ENCODE results near the gene MBD5.
A peak's percentile ranks its signal among the peaks of the same experiment; 100 is the strongest.
"Not testable (repeated sequence)": the region's sequence is repeated elsewhere in the genome, so short reads cannot be mapped to it uniquely, and the experiment has no call there.

The MBD5 gene

DNA sequence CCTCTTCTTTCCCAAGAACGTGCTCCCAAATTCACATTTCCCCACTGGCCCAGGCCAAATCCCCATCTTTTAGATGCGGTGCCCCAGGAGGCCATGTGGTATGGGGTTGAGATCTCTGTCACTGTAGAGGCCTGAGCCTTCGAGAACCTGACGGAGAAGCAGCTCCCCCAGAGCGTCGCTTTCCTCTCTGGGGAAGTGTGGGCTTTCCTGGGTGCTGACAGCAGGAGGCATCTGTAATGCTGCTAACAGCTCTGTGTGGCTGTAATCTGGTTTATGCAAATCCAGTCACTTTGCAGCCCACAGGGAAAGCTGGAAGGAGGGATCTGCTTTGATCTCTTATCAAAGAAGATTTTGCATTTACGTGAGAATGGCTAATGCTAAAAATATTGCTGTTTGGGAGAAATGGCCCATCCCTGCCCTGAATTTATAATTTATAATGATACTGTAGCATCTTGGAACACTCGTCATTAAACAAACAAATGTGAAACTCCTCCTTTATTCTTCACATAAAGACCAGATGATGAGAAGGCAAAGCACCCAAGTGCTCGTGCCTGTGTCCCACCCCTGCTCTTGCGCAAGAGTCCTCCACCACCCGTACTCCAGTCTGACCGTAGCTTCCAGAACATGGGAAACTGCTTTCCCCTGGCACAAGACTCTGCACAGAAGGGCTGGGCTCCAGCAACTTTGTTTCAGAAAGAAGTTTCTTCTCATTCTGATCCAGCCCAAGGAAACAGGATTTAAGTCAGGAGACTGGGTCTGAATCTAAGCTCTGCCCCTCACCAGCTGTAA, 513.7 kb downstream of the MBD5 start:
- FAIRE-seq: no peak
- no peak for DNase-seq (ENCODE audit: insufficient read length, low spot score)

DNA sequence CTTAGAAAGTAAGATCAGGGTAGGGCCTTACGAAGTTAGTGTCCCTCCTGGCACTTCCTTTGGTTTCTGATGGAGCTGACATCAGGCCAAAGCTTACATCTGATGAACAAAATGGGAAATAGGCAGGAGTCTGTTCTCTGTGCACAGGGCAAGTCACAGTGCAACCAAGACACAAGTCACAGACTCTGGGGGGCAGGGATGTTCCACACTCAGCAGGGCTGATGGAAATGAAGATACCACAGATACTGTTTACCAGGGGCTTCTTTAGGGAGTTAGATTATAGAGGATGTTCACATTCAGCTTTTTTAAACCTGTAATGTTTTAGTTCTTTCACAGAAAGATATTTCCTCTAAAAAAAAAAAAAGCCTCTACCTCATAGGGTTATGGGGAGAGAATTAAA, 517.5 kb downstream of the MBD5 start:
- FAIRE-seq: no peak

DNA sequence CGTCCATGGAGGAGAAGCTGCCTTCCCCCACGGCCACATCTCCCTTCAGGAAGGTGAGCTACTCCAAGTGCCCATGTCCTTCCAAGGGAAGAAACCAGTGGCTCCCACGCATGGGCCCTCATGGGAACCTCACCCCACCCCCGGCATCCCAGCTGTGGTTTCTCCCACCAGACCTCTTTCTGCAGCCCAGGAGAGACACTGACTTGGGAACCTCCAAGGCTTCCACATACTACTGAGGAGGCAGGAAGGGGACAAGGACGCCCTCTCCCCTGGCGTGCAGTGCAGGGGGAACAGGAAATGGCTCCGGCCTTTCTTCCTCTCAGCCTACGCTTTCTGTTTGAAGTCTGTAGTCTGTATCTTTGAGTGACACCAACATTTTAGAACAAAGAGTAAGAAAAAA, 519.1 kb downstream of the MBD5 start:
- no peak for DNase-seq (ENCODE audit: insufficient read length, low spot score)
- no peak for FAIRE-seq

More for the DNA sequence above, 517.5 kb downstream of the MBD5 start:
- no peak for DNase-seq (ENCODE audit: insufficient read length, low spot score)

DNA sequence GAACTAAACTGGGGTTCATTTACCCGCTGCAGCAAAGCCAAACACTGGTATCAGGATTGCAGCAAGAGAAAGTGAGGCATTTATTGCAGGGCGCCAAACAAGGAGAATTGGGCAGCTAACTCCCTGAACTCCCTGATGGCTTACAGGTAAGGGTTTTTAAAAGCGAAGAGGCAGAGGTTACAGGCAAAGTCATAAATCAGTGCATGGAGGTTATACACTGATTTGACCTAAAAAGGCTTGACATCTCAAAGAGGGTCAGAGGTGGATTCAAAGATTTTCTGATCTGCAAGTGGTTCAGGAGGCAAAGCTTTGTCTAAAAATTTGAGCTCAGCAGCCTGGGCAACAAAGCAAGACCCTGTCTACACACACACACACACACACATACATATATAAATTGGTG, 520.9 kb downstream of the MBD5 start:
- FAIRE-seq (no peak), DNase-seq (ENCODE audit: insufficient read length, low spot score) (no peak)

DNA sequence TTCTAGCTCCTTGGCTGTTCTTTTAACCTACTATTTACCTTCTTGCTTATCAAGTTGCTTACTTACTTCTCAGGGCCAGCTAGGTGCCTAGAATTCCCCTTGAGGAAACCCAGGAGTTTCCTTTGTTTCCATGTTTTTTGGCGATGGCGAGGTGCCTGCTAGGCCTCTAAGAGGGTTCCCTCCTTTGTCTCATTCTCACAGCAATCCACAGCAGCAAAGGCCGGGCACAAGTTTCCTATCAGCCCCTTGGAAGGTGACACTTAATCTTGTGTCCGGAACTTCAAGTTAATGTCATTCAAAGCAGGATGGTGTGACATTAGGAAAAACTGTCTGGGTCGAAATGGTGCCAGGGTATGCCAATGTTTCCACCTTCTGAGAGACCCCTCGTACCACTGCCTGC, 521.7 kb downstream of the MBD5 start:
- DNase-seq (ENCODE audit: insufficient read length, low spot score): no peak
- FAIRE-seq: no peak

DNA sequence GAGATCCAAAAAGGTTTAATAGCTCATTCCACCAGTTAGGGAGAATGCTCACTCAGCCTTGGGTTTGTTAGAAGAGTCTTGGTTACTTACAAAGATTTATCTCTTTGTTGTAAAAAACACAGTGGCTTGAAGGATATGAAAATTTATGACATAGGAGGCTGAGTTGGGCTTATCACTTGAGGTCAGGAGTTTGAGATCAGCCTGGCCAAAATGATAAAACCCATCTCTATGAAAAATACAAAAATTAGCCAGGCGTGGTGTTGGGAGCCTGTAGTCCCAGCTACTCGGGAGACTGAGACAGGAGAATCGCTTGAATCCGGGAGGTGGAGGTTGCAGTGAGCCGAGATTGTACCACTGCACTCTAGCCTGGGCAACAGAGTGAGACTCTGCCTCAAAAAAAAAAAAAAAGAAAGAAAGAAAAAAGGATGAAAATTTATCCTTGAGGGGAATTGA, 522.2 kb downstream of the MBD5 start:
- not testable (repeated sequence) for FAIRE-seq; DNase-seq (ENCODE audit: insufficient read length, low spot score)

DNA sequence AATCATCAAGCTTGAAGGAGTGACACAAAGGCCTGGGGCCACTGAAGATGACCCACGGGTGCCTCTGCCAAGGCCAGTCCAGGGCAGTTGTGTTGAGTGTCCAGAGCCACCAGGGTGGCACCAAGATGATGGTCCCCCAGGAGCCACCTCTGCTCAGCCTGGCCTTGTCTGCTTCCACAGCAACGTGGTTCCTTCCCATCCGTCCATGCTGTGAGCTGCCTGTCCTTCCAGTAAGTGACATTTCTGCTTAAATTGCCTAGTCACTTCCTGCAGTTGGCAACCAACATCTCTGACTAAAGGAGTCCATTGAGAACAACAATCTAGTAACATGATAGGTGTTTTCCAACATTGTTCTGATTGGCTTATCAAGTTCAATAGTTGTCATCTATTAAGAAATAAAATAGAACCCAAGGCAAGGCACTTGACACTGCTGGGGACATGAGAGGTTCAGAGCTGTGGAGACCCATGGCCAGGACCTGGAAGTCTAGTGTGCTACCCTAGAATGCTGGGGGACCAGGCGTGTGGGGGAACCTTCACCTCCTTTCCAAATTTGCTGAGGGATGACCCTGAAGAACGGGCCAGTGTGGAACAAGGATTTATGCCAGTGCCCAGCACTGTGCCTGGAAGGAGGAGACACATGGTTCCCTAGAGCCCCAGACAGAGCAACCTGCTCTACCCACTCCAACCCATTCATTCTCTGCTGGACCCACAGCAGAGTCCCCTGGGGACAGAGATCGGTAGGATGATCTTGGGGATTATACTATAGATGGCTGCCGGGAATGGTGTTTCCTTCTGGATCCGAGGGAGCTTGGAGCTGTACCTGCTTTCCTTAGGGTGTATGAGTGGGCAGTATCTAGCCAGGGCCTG, 524.7 kb downstream of the MBD5 start:
- FAIRE-seq (no peak), DNase-seq (ENCODE audit: insufficient read length, low spot score) (no peak)

DNA sequence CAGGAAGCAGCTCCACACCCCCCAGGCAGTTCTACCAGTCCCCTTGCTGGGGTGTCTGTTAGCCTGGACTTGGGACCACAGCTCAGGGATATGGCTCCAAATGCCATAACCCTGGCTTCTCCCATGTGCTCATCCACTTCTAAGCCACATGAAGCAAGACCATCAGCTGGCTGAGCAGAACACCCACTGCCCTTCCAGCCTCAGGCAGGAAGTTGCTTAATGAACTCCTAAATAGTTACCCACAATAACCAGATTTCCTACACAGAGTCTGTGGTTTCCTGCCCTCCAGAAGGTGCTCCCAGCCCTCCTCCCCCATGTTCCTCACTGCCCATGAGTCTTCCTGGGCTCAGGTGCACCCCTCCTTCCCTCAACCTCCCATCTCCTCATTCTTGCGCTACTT, 525.4 kb downstream of the MBD5 start:
- no peak for DNase-seq (ENCODE audit: insufficient read length, low spot score)
- no peak for FAIRE-seq

DNA sequence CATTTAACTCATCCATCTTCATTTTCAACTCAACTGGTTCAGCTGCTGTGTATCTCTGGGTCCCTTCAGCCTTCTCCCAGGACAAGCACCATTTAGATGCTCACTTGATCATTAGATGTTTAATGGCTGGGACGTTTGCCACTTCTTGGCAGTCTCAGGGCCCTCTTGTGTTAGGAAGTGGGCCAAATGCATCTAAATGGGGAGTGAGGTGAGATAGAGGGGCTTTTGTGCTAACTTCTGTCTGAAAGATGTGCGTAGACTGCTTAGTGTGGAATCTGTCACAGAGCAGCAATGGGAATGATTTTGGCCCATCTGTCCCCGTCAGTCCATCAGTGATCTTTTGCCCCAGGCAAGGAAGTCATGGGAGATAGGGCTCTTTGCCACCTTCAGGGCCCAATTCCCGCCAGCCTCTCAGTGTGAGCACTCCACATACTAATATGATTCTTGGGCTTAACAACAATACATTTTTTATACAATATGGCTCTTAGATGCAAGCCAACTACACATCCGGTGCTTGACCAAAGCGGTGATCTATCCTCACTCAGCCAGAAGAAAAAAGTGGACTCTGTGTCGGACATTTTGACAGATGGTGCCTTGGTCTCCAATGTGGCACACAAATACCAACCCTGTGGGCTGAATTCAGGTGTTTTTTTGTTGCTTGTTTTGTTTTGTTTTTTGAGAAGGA, 528.0 kb downstream of the MBD5 start:
- DNase-seq (ENCODE audit: insufficient read length, low spot score) (no peak), FAIRE-seq (no peak)

DNA sequence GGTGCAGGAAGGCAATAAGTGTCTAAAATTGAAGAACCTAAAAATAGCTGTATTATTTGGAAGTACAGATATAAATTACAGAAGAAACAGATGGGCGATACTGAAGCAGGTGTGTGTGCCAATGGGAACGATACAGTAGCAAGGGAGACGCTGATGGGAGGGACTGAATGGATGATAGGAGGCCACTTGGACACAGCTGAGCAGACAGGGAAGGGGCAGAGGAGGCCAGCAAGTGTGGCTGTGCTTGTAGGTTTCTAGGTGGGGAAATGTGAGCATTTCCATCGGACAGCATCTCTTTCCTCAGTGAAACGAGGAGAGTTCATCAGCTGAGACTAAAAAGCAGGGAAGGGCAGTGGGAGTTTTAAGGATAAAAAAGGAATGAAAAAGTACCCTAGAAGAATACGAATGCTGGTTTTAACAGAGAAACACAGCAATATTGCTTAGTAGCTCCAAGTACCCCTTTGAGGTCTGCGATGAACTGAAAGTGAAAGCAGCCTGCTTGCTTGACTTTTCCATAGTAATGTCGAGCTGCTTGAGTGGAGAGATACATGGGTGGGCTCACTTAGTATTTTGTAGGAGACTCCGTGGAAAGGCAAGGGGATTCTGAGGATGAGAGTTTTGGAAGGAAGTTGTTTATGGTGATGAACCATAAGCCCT, 531.9 kb downstream of the MBD5 start:
- FAIRE-seq (peak; percentile 89), DNase-seq (ENCODE audit: insufficient read length, low spot score) (peak; percentile 22)

DNA sequence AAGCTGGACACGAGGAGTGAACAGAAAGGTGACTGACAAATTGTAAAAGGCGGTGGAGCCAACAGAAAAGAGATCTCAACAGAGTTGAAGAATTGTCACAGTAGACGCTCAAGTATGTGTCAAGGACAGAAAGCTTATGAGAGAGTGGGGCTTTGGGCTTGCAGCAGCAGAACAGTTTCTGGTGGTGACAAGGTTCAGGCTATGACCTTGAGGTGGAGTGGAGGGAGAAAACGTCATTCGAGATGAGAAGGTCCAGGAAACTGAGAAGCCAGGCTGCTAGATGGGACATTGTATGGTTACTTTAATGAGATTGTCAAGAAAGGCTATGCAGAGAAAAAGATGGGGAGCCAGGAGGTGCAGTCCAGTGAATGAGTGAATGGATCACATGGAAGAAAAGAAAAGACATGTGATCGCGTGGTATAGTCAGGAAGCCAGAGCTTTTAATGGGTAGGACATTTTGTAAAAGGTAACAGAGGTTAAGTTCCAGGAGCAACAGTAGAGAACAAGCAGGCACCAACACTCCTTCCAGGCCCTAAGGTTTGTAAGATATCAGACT, 532.5 kb downstream of the MBD5 start:
- FAIRE-seq: no peak

DNA sequence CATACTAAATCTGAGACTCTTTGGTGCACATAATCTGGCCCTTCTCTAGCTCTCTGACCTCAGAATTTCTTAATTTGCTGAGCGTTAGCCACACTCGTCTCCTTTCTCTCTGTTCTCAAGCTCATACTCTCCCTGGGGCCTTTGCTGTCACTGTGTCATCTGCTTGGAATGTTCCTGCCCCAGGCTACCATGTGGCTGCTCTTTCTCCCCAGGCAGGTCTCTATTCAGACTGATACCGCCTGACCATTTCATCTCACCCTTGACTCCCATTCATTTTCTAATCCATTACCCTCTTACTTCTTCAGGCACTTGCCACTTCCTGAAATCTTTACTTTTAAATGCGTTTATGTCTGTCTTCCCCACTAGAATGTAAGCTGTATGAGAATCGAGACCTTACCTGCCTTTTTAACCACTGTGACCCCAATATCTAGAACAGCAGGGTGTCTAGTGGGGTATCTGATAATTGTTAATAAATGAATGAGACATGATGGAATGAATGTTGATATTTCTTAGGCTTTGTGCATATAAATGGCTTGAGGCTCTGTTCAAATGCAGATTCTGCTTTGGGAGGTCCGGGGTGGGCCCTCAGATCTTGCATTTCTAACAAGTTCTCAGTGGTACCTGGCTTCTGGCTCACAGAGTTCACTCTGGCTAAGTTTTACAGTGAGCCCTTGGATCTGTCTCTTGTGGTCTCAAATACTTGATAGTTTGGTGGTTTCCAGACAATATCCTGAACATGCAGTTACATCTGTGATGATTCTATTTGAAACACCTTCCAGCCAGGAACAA, 533.8 kb downstream of the MBD5 start:
- FAIRE-seq (no peak), DNase-seq (ENCODE audit: insufficient read length, low spot score) (no peak)

More for the DNA sequence above, 532.5 kb downstream of the MBD5 start:
- no peak for DNase-seq (ENCODE audit: insufficient read length, low spot score)

DNA sequence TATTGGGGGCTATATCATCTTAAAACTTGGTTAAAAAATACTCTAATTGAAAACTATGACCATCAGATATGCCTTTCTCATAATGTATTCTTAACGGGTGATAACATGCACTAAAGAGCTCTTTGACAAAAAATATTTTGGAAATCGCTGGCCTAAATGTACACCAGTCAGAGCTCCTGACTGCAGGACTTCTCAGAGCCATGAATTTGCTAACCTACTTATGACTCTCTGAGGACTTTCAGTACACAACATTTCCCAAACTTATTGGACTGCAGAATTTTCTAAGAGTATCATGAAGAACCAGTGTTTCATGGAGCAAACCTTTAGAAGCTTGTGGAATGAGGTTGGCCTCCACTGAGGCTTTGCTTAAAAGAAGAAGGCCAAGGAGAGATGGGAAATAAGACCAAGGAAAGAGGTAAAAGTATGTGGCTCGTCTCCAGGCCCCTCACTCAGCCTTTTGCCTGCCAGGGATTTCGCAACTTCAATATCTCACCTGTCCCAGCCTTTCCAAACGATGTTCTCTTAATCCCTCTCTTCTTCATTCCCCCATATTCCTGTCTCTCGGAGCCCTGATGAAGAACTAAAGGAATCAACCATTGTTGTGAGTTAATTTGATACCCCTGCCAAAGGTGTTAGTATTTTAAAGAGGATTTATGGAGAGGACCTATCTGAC, 534.9 kb downstream of the MBD5 start:
- FAIRE-seq: no peak
- DNase-seq (ENCODE audit: insufficient read length, low spot score): no peak

DNA sequence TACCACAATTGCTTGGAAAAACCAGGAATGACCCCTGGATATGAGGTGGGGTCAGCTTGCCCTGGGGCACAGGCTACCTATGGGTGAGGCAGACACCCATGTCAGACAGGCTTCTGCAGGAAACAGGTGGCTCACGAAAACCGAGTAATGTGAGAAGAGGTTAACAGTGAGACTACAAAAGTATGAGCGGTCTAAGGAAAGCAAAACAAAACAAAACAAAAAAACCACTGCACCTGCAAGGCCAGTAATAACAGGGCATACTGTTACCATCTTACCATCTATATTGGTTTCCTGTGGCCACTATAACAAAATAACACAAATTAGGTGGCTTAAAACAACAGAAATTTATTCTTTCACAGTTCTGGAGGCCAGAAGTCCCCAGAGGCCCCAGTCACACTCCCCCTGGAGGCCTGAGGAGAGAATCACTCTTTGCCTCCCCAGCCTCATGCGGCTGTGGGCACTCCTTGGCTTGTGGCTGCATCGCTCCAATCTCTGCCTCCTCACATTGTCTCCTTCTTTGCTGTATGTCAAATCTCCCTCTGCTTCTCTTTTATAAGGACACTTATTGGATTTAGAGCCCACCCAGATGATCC, 537.0 kb downstream of the MBD5 start:
- FAIRE-seq: peak; percentile 60
- peak; percentile 21 for DNase-seq (ENCODE audit: insufficient read length, low spot score)

DNA sequence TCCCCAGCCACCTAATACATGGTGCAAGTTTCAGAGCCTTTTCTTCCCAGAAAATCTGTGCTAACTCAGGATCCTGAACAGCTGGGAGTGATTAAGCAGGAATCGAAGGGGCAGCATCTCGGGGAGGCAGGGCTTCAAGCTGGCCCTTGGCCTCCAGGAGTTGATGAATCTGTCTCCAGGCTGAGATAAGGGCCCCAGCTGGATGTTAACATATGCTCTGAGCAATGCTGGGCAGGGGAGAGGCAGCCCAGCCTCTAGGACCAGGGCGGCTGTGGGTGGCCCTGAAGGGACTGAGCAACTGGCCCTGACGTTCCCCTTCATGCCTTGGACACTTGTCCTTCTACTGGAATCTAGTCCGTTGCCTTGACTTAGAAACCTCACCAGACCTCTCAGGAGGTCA, 539.6 kb downstream of the MBD5 start:
- no peak for FAIRE-seq
- DNase-seq (ENCODE audit: insufficient read length, low spot score): no peak

DNA sequence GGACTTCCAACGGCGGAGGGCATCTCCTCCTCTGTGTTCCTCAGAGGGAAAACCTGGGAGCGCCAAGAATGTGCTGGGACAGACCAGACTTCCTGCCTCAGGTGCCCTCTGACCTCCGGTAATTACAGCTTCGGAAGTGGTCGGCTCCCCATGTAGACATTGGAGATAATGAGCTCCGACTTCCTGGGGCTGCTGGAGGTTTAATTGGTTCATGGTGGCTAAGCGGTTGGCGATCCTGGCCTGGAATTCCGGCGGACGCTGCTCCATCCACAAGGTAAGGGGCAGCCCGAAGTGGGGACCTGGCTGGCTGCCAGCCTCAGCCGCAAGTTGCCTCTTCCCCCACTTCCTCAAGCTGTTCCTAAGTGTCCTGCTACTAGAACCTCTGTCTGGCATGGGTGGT, 540.5 kb downstream of the MBD5 start:
- FAIRE-seq (no peak), DNase-seq (ENCODE audit: insufficient read length, low spot score) (no peak)

DNA sequence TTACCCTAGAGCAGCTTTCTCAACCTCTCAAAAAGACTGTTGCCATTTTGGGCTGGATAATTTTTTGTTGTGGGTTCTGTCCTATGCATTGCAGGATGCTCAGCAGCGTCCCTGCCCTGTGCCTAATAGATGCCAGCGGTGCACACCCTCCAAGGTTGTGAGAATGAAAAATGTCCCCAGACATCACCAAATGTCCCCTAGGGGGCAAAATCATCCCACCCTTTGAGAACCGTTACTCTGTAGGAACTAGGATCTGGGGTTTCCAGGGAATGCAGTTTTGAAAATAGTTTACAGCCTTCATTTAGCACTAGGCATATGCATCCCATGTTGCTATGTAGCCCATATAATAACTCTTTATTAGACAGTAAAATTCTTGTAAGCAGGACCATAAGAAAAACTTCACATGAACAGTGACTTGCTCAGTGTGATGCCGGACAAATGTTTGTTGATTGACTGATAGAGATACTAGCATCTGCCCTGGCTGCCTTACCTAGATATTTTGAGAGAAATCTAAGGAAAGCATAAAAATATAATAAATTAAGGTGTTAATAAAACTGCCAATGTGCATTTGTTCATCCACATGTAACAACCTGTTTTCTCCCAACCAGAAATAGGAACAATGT, 544.5 kb downstream of the MBD5 start:
- DNase-seq (ENCODE audit: insufficient read length, low spot score) (no peak), FAIRE-seq (no peak)

Measured in GM19239 (cell line).